Activated CD4-positive, alpha-beta T cell treated with anti-CD3 and anti-CD28 coated beads for 36 hours (primary cell): ENCODE measurements around the gene MTCL1. TPM values are rescaled to one million over a fixed set of nuclear protein-coding genes. Genes with fewer than 3 reads are reported as not detected.

ENCODE experiments used
- ATAC-seq: fragments of 200-7000 bp; cut with Tn5 transposase; one replicate; pipeline ENCODE4 v1.10.0; 2021; ENCODE audit warnings: mild to moderate bottlenecking, moderate library complexity
- CTCF ChIA-PET: fragments of 350-600 bp; sonication (Branson Sonifier 250); formaldehyde crosslinking; loops from one replicate; lab custom pipeline; 2021; ENCODE audit warnings: antibody characterized with exemption; lab: Charles Lee
- POLR2A ChIA-PET: fragments of 350-600 bp; sonication (Branson Sonifier 250); formaldehyde crosslinking; loops from one replicate; lab custom pipeline; 2021; ENCODE audit warnings: antibody characterized with exemption, inconsistent platforms; lab: Charles Lee
- DNase-seq: peaks from one replicate; pipeline ENCODE4 v3.0.0-alpha.2; 2020
- H3K27ac Mint-ChIP-seq: one replicate; pipeline ENCODE4 v1.8.0; 2021; ENCODE audit warnings: mixed read lengths
- H3K27me3 Mint-ChIP-seq: one replicate; pipeline ENCODE4 v1.8.0; 2021; ENCODE audit warnings: mixed read lengths
- H3K36me3 Mint-ChIP-seq: one replicate; pipeline ENCODE4 v1.8.0; 2021; ENCODE audit warnings: low read depth, mixed read lengths
- H3K4me1 Mint-ChIP-seq: one replicate; pipeline ENCODE4 v1.8.0; 2021; ENCODE audit warnings: mixed read lengths
- H3K4me3 Mint-ChIP-seq: one replicate; pipeline ENCODE4 v1.8.0; 2021; ENCODE audit warnings: mild to moderate bottlenecking, moderate library complexity, mixed read lengths
- H3K9me3 Mint-ChIP-seq: one replicate; pipeline ENCODE4 v1.8.0; 2021; ENCODE audit warnings: low read depth, mixed read lengths
- intact Hi-C, 2 experiments: fragments of 100-400 bp; cut with DNase I in 1 of 2; cut with micrococcal nuclease in 1 of 2; formaldehyde crosslinking; loops; one replicate each; pipeline versions ENCODE4 v1.14.2 to v1.15.1; 2022 to 2024; cut with DNase I, micrococcal nuclease
- total RNA-seq, 2 experiments: library from RNA; stranded (reverse); gene quantifications; one replicate each; pipeline ENCODE4 v1.2.3, GENCODE V29; 2021

The MTCL1 gene
- total RNA-seq, 2 experiments from 2014 or later, result 0.14 to 0.35 TPM

DNA sequence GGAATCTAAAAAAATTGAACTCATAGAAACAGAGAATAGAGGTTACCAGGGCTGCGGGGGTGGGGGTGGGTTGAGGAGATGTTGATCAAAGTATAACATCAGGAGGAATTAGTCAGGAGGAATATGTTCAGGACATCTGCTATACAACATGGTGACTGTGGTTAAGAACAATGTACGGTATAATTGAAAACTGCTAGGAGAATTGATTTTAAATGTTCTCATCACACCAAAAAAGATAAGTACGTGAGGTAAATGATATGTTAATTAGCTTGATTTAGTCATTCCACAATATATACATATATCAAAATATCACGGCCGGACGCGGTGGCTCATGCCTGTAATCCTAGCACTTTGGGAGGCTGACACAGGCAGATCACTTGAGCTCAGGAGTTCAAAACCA is 140.2 kb downstream of the MTCL1 start:
- no peak for DNase-seq
- H3K4me3 Mint-ChIP-seq, result no peak overlapping the region
- no peaks in the 10 kb centered on the region for H3K4me1 Mint-ChIP-seq
- intact Hi-C loops, result no loop called here
- H3K9me3 Mint-ChIP-seq, result peaks cover 1% of the 10 kb centered on the region
- peaks cover 2% of the 10 kb centered on the region for H3K27me3 Mint-ChIP-seq
- CTCF ChIA-PET, result interaction anchor here (0.6 kb wide), 1 partner anchor 68 kb away, joined by 3 read pairs; no protein-coding TSS in a partner anchor
- POLR2A ChIA-PET, result no interaction called here
- no peak for ATAC-seq
- no peak overlapping the region for H3K27ac Mint-ChIP-seq
- H3K36me3 Mint-ChIP-seq, result no peaks in the 10 kb centered on the region

DNA sequence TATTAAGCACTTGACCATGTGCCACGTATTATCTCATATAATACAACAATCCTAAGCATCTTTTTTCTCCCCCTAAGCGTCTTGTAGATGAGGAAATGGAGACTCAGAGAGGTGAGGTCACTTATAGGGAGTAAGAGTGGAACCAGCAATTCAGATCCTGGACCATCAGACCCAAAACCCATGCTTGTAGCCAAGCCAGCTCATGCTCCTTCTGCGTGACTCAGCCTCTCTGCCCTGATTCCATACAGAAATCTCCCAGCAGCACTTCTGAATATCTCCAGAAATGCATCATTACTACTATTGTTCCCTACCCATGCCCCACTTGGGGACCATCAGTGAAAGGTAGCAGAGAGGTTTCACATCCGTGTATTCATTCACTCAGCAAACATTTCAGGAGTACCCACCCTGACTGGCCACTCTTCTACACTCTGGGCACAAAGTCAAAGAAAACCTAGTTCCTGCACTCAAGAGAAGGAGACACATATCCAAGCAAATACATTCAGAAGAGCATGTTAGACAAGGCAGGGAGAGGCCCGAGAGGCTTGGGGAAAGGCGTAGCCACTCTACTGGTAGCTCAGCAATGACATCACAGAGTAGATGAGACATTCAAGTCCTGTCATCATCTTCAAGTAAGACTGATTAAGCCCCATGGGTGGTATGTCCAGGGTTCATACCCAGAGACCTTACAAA is 141.9 kb downstream of the MTCL1 start:
- no peak for ATAC-seq
- DNase-seq, result no peak
- no peak overlapping the region for H3K4me3 Mint-ChIP-seq
- ChIA-PET POLR2A (no interaction called here), CTCF (interaction anchor here (0.7 kb wide), 1 partner anchor 10 kb away, joined by 4 read pairs; no protein-coding TSS in a partner anchor)
- H3K4me1 Mint-ChIP-seq, result no peaks in the 10 kb centered on the region
- intact Hi-C loops, result no loop called here
- peaks cover 2% of the 10 kb centered on the region for H3K27me3 Mint-ChIP-seq
- peaks cover 2% of the 10 kb centered on the region for H3K9me3 Mint-ChIP-seq
- H3K36me3 Mint-ChIP-seq, result no peaks in the 10 kb centered on the region
- no peak overlapping the region for H3K27ac Mint-ChIP-seq

DNA sequence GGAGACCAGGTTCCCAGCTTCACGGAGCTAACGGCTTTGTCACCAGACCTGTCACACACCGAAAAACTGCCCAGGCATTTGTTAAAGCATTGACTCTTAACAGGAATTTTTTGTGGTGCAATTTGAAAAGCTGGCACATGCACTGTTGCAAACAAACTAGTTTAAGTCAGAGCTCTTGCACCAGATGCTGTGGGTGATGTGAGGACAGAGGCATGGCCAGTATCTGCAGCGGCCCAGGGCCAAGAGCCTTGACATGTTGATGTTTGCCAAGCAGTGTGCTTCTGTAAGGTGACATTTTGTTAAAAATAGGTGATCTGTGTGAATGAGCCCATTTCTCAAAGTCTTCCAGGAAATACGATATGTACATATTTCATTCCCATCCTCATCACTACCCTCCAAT is 142.5 kb downstream of the MTCL1 start:
- Mint-ChIP-seq H3K36me3 (no peaks in the 10 kb centered on the region), H3K4me3 (no peak overlapping the region), H3K27me3 (peaks cover 2% of the 10 kb centered on the region), H3K4me1 (no peaks in the 10 kb centered on the region), H3K9me3 (peaks cover 2% of the 10 kb centered on the region), H3K27ac (no peak overlapping the region)
- no peak for ATAC-seq
- DNase-seq, result no peak
- ChIA-PET POLR2A (no interaction called here), CTCF (interaction anchor here (0.7 kb wide), 1 partner anchor 10 kb away, joined by 4 read pairs; no protein-coding TSS in a partner anchor)
- intact Hi-C loops, result no loop called here

DNA sequence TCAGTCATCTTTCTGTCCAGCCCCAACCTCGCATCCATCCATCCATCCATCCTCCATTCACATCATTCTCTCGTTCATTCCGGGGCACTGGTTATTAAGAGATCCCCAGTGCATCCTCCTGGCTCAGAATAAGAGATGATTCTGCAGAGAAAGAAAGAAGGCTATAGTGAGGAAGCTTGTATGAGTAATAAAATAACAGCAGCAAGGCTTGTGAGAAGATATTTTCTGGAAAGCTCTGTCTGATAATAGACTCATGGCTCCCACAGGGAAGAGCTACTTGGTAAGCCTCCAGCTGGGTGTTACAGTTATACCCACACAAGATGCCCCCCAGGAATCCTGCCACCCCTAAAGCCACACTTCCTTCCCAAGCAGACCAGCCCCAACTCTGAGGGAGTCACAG is 143.2 kb downstream of the MTCL1 start:
- ChIA-PET POLR2A (no interaction called here), CTCF (no interaction called here)
- Mint-ChIP-seq H3K4me1 (no peaks in the 10 kb centered on the region), H3K27me3 (peaks cover 2% of the 10 kb centered on the region), H3K27ac (no peak overlapping the region), H3K4me3 (no peak overlapping the region), H3K36me3 (no peaks in the 10 kb centered on the region), H3K9me3 (peaks cover 2% of the 10 kb centered on the region)
- DNase-seq (no peak), ATAC-seq (no peak)
- intact Hi-C loops, result no loop called here

DNA sequence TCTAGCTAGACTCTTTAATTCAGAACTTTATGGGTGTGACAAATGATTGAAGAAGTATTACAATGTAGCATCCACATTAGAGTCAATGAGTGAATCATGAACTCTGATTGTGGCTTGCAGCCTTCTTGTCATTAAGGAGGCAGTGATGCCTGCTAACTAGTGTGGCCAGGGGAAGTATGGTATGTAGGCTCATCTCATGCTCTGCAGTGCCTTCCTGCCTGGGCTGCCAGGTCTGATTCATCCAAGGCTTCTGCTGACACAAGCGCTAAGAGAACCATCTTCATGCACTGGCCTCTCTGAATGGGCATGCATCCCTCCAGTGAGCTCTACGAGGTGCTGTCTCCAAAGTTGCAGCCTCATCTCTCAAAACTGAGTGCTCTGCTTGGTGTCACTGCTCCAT is 144.3 kb downstream of the MTCL1 start:
- ATAC-seq, result no peak
- Mint-ChIP-seq H3K9me3 (peaks cover 2% of the 10 kb centered on the region), H3K27me3 (peaks cover 6% of the 10 kb centered on the region), H3K4me3 (no peak overlapping the region), H3K4me1 (no peaks in the 10 kb centered on the region), H3K27ac (no peak overlapping the region), H3K36me3 (no peaks in the 10 kb centered on the region)
- ChIA-PET POLR2A (no interaction called here), CTCF (no interaction called here)
- DNase-seq, result no peak
- intact Hi-C loops, result loop anchor here (2.0 to 5.0 kb wide), 2 partner anchors 21 to 47 kb away; no protein-coding TSS in a partner anchor

DNA sequence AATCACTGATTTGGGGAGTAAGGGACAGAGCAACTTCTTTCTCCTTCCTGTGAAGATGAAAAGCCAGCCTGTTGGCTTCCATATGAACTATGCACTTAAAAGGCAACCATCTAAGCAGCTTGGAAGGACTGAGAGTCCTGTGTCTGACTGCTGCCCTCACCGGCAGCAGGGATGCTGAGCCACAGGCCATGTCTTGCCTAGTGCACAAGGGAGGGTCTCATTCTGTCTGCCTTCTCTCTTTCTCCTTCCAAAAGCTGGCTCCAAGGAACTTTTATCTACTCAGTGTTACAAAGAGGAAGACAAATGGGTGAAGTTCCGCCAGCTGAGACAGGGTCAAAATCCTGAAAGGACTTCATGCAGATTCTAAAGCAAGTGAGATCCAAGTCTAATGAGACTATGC is 146.3 kb downstream of the MTCL1 start:
- Mint-ChIP-seq H3K27me3 (peaks cover 6% of the 10 kb centered on the region), H3K4me1 (no peaks in the 10 kb centered on the region), H3K36me3 (no peaks in the 10 kb centered on the region), H3K27ac (no peak overlapping the region), H3K9me3 (peaks cover 2% of the 10 kb centered on the region), H3K4me3 (no peak overlapping the region)
- ChIA-PET POLR2A (no interaction called here), CTCF (interaction anchor here (0.6 to 1.1 kb wide), 2 partner anchors 9 to 135 kb away, joined by 3 read pairs; no protein-coding TSS in a partner anchor)
- intact Hi-C loops, result loop anchor here (2.0 to 5.0 kb wide), 2 partner anchors 19 to 49 kb away; no protein-coding TSS in a partner anchor
- DNase-seq, result no peak
- no peak for ATAC-seq

DNA sequence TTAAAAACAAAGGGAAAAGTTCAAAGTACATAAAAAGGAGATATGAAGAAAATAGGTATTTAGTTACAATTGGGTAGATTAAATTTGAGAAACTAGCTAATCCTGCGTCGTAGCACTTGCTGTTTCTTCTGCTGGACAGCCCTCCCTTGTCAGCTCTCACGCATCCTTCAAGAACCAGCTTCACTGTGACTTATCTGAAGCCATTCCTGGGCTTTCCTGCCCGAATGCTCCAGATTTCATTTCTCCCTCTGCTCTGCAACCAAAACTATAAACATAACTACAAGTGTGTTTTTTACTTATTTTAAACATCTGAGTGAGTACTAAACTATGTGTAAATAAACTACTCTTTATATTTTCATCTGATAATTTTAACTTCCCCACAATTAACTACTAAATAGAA is 149.2 kb downstream of the MTCL1 start:
- peaks cover 4% of the 10 kb centered on the region for H3K27me3 Mint-ChIP-seq
- H3K36me3 Mint-ChIP-seq, result no peaks in the 10 kb centered on the region
- DNase-seq, result no peak
- ChIA-PET POLR2A (no interaction called here), CTCF (no interaction called here)
- H3K4me1 Mint-ChIP-seq, result no peaks in the 10 kb centered on the region
- peaks cover 2% of the 10 kb centered on the region for H3K9me3 Mint-ChIP-seq
- no peak overlapping the region for H3K4me3 Mint-ChIP-seq
- ATAC-seq, result no peak
- intact Hi-C loops, result loop anchor here in 1 of 2 experiments (5.0 kb wide), 1 partner anchor 52 kb away; no protein-coding TSS in a partner anchor
- no peak overlapping the region for H3K27ac Mint-ChIP-seq

DNA sequence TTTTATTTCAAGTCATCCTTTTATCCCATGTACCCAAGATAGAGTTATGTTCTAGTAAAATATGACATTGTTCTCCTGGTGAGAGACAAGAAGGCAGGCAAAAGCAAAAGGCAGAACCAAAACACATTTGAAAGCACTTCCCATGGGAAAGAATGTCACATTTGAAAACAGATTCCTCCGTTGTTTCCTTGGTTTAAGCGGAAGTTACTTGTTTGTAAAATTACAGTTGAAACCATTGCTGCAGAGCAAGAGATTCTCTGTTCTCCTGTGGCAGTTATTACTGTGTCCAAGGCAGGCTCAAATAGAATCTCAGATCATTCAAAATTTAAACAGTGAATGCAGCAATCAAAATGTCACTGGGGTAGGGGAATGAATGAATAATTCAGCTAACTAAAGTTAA is 149.6 kb downstream of the MTCL1 start:
- no peak for DNase-seq
- ChIA-PET CTCF (no interaction called here), POLR2A (no interaction called here)
- Mint-ChIP-seq H3K27ac (no peak overlapping the region), H3K4me1 (no peaks in the 10 kb centered on the region), H3K4me3 (no peak overlapping the region), H3K27me3 (peaks cover 4% of the 10 kb centered on the region), H3K36me3 (no peaks in the 10 kb centered on the region), H3K9me3 (peaks cover 2% of the 10 kb centered on the region)
- intact Hi-C loops, result loop anchor here in 1 of 2 experiments (5.0 kb wide), 1 partner anchor 53 kb away; no protein-coding TSS in a partner anchor
- no peak for ATAC-seq

DNA sequence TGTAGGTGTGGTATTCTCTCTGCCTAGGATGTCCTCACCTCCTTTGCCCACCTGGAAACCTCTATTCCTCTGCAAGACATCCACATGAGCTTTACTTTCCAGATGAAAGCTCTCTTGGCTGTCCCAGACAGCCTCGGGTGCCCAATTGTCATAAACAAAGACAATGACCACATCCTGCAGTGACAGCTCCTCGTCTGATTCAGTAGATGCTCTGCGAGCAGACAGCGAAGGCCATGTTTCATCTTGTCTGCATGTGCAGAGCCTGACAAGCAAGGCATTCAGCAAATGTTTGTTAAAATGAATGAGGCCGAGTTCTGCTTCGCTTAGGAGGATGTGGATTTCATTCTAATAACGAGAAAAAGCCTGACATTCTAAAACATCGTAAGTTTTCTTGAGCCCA is 150.9 kb downstream of the MTCL1 start:
- intact Hi-C loops, result no loop called here
- DNase-seq (no peak), ATAC-seq (no peak)
- H3K9me3 Mint-ChIP-seq, result no peaks in the 10 kb centered on the region
- POLR2A ChIA-PET, result no interaction called here
- CTCF ChIA-PET, result no interaction called here
- no peak overlapping the region for H3K4me3 Mint-ChIP-seq
- peaks cover 4% of the 10 kb centered on the region for H3K27me3 Mint-ChIP-seq
- H3K27ac Mint-ChIP-seq, result no peak overlapping the region
- H3K4me1 Mint-ChIP-seq, result no peaks in the 10 kb centered on the region
- H3K36me3 Mint-ChIP-seq, result no peaks in the 10 kb centered on the region

DNA sequence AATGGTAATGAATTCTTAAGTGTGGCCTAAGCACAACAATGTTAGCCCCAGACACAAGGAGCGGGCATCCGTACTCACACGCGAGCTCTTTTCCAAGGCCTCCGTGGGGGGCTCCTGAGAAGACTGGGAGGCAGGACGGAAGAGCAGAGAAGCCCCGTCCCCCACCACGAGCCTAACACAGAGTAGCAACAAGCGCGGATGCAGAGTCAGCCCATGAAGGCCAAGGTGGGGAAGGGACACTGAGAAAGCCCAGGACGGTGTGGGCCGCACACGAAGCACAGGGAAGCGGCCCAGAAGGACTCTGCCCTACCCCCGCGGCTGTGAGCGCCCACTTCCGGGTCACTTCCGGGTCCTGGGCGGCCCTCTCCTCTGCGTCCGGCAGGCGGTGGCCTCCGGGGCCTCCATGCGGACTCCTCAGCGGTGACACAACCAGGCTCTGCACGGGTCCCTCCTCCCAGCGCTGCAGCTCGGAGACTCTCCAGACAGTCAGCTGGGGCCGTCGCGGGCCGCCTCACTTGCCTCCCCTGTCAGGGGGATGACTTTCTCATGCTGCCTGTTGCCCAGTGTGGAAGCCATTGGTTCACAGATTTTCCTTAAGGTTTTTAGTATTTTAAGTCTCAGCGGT is 151.5 kb downstream of the MTCL1 start:
- no peak overlapping the region for H3K4me3 Mint-ChIP-seq
- H3K9me3 Mint-ChIP-seq, result no peaks in the 10 kb centered on the region
- ChIA-PET CTCF (interaction anchor here (0.9 to 1.4 kb wide), 2 partner anchors 9 to 131 kb away, joined by 4 read pairs; no protein-coding TSS in a partner anchor), POLR2A (no interaction called here)
- no peak overlapping the region for H3K27ac Mint-ChIP-seq
- no peaks in the 10 kb centered on the region for H3K4me1 Mint-ChIP-seq
- H3K27me3 Mint-ChIP-seq, result peaks cover 4% of the 10 kb centered on the region
- no peak for ATAC-seq
- intact Hi-C loops, result no loop called here
- DNase-seq, result no peak
- no peaks in the 10 kb centered on the region for H3K36me3 Mint-ChIP-seq

DNA sequence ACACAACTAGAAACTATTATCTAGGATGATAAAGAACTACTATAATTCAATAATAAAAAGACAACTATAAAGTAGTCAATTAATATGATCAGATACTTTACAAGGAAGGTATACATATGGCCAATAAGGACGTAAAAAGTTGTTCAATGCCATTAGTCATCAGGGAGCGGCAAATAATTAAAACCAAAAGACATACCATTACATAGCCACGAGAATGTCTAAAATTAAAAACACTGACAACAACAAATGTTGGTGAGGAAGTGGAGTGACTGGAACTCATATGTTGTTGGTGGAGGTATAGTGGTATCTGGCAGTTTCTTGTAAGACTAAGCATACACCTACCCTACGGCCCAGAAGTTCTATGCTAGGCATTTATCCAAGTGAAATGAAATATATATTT is 152.4 kb downstream of the MTCL1 start:
- no peak for ATAC-seq
- DNase-seq, result no peak
- Mint-ChIP-seq H3K9me3 (no peaks in the 10 kb centered on the region), H3K27me3 (peaks cover 4% of the 10 kb centered on the region), H3K4me1 (no peaks in the 10 kb centered on the region), H3K27ac (no peak overlapping the region), H3K36me3 (no peaks in the 10 kb centered on the region), H3K4me3 (no peak overlapping the region)
- intact Hi-C loops, result no loop called here
- ChIA-PET CTCF (interaction anchor here (0.9 to 1.4 kb wide), 2 partner anchors 10 to 130 kb away, joined by 4 read pairs; no protein-coding TSS in a partner anchor), POLR2A (no interaction called here)
